DND-41 (cell line): ENCODE data around the gene SLX1A.
A peak's percentile ranks its signal among the peaks of the same experiment; 100 is the strongest.
"Not testable (repeated sequence)": the region's sequence is repeated elsewhere in the genome, so short reads cannot be mapped to it uniquely, and the experiment has no call there.

Experiments
- ATAC-seq: fragments of 200-7000 bp; cut with Tn5 transposase; 3 replicates; pipeline ENCODE4 v1.9.1; 2021; ENCODE audit warnings: low read depth; ENCODE audit not compliant: insufficient read depth
- DNase-seq: peaks from one replicate; pipeline ENCODE4 v3.0.0-alpha.2; 2020
- H2AFZ ChIP-seq: 2 replicates; pipeline ENCODE4 v1.6.0; 2012; ENCODE audit warnings: low read depth, low read length
- H3K27ac ChIP-seq: 2 replicates; pipeline ENCODE4 v1.5.1; 2012; ENCODE audit warnings: low read length, inconsistent platforms
- H3K27me3 ChIP-seq: fragments of 200-600 bp; sonication (generic); 2 replicates; pipeline ENCODE4 v1.6.0; 2012; ENCODE audit warnings: low read length, mild to moderate bottlenecking, inconsistent platforms; ENCODE audit not compliant: insufficient read depth, poor library complexity
- H3K36me3 ChIP-seq: 2 replicates; pipeline ENCODE4 v1.5.1; 2012; ENCODE audit warnings: low read length, inconsistent platforms; ENCODE audit not compliant: insufficient read depth
- H3K4me1 ChIP-seq: 2 replicates; pipeline ENCODE4 v1.5.1; 2012; ENCODE audit warnings: mild to moderate bottlenecking, low read length; ENCODE audit not compliant: insufficient read depth
- H3K4me2 ChIP-seq: 2 replicates; pipeline ENCODE4 v1.6.0; 2012; ENCODE audit warnings: mild to moderate bottlenecking, moderate library complexity, low read length, inconsistent platforms; ENCODE audit not compliant: insufficient read depth
- H3K4me3 ChIP-seq, 2 experiments: fragments of 200-600 bp in 1 of 2; shearing (Covaris generic) in 1 of 2; 2 replicates each; pipeline ENCODE4 v1.5.1; 2012 to 2016; ENCODE audit warnings: inconsistent platforms in 2 of 2, low read length in 2 of 2, mild to moderate bottlenecking in 2 of 2, low read depth in 1 of 2, moderate library complexity in 1 of 2
- H3K79me2 ChIP-seq: 2 replicates; pipeline ENCODE4 v1.6.0; 2012; ENCODE audit warnings: low read length, inconsistent platforms; ENCODE audit not compliant: insufficient read depth
- H3K9ac ChIP-seq: 2 replicates; pipeline ENCODE4 v1.6.0; 2012; ENCODE audit warnings: low read depth, mild to moderate bottlenecking, inconsistent platforms, low read length, moderate library complexity
- H3K9me3 ChIP-seq: 2 replicates; pipeline ENCODE4 v1.5.1; 2012; ENCODE audit warnings: low read length, moderate library complexity, mild to moderate bottlenecking, inconsistent platforms; ENCODE audit not compliant: insufficient read depth, severe bottlenecking
- H4K20me1 ChIP-seq: 2 replicates; pipeline ENCODE4 v1.6.0; 2012; ENCODE audit warnings: low read length; ENCODE audit not compliant: insufficient read depth
- CTCF ChIP-seq: IDR thresholded peaks from 2 replicates; pipeline ENCODE4 v1.5.1; 2012; ENCODE audit warnings: borderline replicate concordance, low read length, moderate library complexity, mild to moderate bottlenecking; ENCODE audit not compliant: poor library complexity, severe bottlenecking; ENCODE audit errors: extremely low read depth
- EZH2 ChIP-seq: IDR thresholded peaks from 3 replicates; pipeline ENCODE4 v1.6.1; 2012; ENCODE audit warnings: borderline replicate concordance, low read depth, mild to moderate bottlenecking, moderate library complexity, low read length, inconsistent platforms; ENCODE audit not compliant: severe bottlenecking

The SLX1A gene

DNA sequence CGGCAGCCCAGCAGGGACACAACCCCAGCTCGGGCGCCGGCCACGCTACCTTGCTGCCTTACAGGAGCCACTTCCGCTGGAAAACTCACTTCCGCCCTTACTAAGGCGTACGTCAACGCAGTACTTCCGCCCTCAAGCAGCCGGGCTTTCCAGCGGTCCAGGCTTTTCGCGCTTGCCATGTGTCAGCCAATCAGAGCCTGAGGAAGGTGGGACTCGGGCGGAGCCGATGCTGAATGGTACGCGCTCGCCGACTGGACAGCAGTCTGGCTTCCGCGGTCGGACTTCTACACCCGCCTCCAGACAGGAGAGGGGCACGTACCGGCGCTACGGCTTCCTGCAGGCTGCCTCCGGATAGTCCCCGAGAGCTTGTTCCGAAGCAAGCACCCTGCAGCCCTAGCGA is at the start of gene SLX1A, which contains the start of gene BOLA2B:
Gene SLX1A (plus strand): TSS at position 261 of the 400 bp plus-strand sequence. CDS start 210 bp downstream, outside the sequence.
Gene BOLA2B (minus strand): TSS at position 52 of the 400 bp plus-strand sequence. CDS start 71 bp downstream, outside the sequence.
- H4K20me1 ChIP-seq, H2AFZ ChIP-seq, H3K36me3 ChIP-seq, DNase-seq, H3K9me3 ChIP-seq, H3K79me2 ChIP-seq, H3K4me1 ChIP-seq, H3K27ac ChIP-seq, H3K27me3 ChIP-seq: not testable (repeated sequence)
- peak; percentile 86 for ATAC-seq
- 0 out of 2 replicates have a peak within 1 kb of the TSS, but pooled peaks have one; percentile 36 for H3K9ac ChIP-seq
- peak within 1 kb of the TSS in 1 of 2 experiments; percentile 57; a peak in 2 of 4 replicates for H3K4me3 ChIP-seq
- peak within 1 kb of the TSS; percentile 64 for H3K4me2 ChIP-seq

DNA sequence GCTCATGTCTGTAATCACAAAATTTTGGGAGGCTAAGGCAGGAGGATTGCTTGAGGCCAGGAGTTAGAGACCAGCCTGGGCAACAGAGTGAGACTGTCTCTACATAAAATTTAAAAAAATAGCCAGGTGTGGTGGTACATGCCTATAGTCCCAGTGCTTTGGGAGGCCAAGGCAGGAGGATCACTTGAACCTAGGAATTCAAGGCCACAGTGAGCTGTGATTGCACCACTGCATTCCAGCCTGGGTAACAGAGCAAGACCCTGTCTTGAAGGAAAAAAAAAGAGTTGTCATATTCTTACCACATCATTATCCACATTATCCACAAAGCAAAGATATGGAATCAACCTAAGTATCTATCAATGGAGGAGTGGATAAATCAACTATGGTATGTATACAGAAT is 49.7 kb upstream of the SLX1A start:
- H3K27ac ChIP-seq: no peak overlapping the region
- no peak overlapping the region for H3K4me3 ChIP-seq
- H3K4me2 ChIP-seq: no peak overlapping the region
- TF ChIP-seq CTCF (no peak), EZH2 (no peak)
- H3K9ac ChIP-seq: no peak overlapping the region
- DNase-seq: no peak
- H3K79me2 ChIP-seq: no peaks in the 10 kb centered on the region
- H2AFZ ChIP-seq: no peak overlapping the region
- H3K4me1 ChIP-seq: no peaks in the 10 kb centered on the region
- ATAC-seq: no peak
- H4K20me1 ChIP-seq: no peaks in the 10 kb centered on the region
- H3K9me3 ChIP-seq: peaks cover 3% of the 10 kb centered on the region
- no peaks in the 10 kb centered on the region for H3K27me3 ChIP-seq
- H3K36me3 ChIP-seq: no peaks in the 10 kb centered on the region

DNA sequence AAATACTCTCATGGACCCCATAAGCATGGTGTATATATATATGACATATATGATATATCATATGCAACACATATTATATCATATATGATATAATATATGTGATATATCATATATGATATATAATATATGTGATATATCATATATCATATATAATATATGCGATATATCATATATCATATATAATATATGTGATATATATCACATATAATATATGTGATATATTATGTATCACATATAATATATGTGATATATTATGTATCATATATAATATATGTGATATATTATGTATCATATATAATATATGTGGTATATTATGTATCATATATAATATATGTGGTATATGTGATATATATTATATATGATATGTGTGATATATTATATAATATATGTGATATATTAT is 48.8 kb upstream of the SLX1A start:
- no peak overlapping the region for H3K4me3 ChIP-seq

DNA sequence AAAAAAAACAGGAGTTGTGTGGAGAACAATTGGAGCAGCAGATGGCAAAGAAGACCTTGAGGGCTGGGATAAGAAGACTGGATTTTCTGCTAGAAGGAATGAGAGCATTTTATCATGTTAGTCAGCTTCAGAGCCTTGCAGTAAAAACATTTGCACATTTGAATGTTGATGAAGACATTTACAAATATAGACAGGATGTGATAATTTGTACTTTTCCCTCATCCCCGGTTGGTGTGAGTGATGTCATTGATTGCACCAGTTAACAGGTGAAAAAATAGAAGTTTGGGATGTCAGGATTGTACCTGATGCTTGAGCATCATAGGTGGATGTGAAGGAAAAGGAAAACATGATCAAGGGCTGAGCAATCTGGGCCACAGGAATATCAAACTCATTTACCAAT is 48.0 kb upstream of the SLX1A start:
- Histone ChIP-seq H3K27ac (no peak overlapping the region), H3K9me3 (peaks cover 10% of the 10 kb centered on the region), H4K20me1 (no peaks in the 10 kb centered on the region), H3K4me2 (no peak overlapping the region), H3K79me2 (no peaks in the 10 kb centered on the region), H2AFZ (no peak overlapping the region), H3K4me1 (no peaks in the 10 kb centered on the region), H3K27me3 (no peaks in the 10 kb centered on the region), H3K9ac (no peak overlapping the region), H3K36me3 (no peaks in the 10 kb centered on the region), H3K4me3 (no peak overlapping the region)
- TF ChIP-seq CTCF (no peak), EZH2 (no peak)
- no peak for ATAC-seq
- DNase-seq: no peak

More for the DNA sequence above, 48.8 kb upstream of the SLX1A start:
- Histone ChIP-seq H4K20me1 (no peaks in the 10 kb centered on the region), H3K27me3 (no peaks in the 10 kb centered on the region), H3K4me1 (no peaks in the 10 kb centered on the region), H3K9me3 (peaks cover 10% of the 10 kb centered on the region), H3K9ac (no peak overlapping the region), H3K79me2 (no peaks in the 10 kb centered on the region), H3K27ac (no peak overlapping the region), H3K36me3 (no peaks in the 10 kb centered on the region), H3K4me2 (no peak overlapping the region), H2AFZ (no peak overlapping the region)
- DNase-seq: no peak
- no peak for TF ChIP-seq CTCF
- no peak for TF ChIP-seq EZH2
- ATAC-seq: no peak
